Measurements from ENCODE around the gene SLC7A6.

The SLC7A6 gene

DNA sequence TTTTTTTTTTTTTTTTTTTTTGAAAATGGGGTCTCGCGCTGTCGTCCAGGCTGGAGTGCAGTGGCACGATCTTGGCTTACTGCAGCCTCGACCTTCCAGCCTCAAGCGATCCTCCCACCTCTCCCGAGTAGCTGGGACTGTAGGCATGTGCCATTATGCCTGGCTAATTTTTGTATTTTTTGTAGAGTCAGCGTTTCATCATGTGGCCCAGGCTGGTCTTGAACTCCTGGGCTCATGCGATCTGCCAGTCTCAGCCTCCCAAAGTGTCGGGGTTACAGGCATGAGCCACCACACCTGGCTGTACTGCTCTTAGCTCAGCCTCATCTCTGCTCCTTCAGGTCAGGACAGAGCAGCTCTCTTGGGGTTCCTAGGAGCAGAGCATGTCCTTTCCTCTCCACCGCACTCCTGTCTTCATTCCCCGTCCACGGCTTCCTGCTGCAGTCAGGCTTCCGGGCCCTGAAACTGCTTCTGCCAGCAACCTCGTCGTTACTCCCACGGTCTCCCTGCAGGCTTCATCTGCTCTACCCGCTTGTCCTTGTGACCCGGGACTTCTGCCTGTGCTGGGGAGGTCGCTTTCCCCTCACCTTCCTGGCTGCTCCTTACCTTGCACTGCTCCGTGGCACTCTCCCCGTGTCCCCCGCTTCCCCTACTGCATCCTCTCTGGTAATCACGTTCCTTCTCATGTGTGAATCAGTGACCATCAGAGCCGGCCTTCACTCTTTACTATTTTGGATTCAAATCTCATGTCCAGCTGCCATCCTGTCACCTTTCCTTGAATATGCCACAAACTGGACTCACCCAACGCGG, 84.5 kb downstream of the SLC7A6 start:
- DNase-seq: no peak

DNA sequence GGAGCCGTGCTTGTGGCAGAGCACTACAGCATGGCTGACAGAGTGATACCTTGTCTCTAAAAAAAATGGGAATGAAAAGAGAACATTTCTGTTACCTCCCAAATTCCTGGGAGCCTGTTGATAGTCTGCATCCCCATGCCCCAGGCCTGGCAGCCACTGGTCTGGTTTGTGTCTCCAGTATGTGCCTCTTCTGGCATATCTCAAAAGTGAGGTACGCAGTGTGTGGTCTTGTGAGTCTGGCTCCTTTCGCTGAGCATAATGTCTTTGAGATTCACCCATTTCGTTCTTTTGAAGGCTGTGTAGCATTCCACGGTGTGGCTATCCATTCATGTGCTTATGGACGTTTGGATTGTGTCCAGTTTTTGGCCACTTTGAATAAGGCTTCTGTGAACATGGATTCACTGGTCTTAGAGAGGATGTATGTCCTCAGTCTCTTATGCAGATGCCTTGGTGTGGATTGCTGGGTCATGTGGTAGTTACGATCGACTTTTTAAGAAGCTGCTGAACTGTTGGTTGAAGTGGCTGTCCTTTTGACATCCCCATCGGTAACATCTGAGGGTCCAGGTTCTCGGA, 85.6 kb downstream of the SLC7A6 start:
- no peak for DNase-seq

DNA sequence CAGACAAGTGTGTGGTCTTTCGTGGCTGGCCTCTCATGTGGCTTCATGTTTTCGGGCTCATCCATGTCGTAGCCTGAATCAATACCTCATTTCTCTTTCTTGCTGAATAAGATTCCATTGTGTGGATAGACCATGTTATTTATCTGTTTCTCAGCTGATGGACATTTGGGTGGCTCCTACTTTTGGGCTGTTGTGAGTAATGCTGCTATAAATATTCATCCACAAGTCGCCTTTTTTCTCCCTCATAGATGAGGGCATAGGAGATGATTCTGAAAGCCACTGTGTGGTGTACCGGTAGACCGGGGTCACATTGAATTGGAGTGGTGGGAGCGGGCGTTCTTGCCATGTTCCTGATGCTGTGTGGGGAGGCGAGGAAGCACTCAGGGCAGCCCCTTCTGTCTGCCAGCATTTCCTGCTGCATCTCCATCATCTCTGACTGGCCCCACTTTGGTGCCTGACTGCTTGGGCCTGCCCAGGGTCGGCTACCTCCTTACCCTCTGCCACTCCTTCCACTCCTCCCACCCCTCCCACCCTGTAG, 86.6 kb downstream of the SLC7A6 start:
- DNase-seq: no peak
